HG03095 (cell line): ENCODE results near the gene G6PC1.
"Not testable (repeated sequence)": the region's sequence is repeated elsewhere in the genome, so short reads cannot be mapped to it uniquely, and the experiment has no call there.

Experiments used
- ATAC-seq: cut with Tn5 transposase; IDR thresholded peaks from one replicate; pipeline ENCODE4 v1.9.1; 2021; ENCODE audit warnings: moderate library complexity; ENCODE audit not compliant: unreplicated experiment

Gene G6PC1

DNA sequence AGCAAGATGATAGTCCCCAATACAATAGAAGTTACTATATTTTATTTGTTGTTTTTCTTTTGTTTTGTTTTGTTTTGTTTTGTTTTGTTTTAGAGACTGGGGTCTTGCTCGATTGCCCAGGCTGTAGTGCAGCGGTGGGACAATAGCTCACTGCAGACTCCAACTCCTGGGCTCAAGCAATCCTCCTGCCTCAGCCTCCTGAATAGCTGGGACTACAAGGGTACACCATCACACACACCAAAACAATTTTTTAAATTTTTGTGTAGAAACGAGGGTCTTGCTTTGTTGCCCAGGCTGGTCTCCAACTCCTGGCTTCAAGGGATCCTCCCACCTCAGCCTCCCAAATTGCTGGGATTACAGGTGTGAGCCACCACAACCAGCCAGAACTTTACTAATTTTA, 618 bp upstream of the G6PC1 start:
- ATAC-seq = not testable (repeated sequence)

DNA sequence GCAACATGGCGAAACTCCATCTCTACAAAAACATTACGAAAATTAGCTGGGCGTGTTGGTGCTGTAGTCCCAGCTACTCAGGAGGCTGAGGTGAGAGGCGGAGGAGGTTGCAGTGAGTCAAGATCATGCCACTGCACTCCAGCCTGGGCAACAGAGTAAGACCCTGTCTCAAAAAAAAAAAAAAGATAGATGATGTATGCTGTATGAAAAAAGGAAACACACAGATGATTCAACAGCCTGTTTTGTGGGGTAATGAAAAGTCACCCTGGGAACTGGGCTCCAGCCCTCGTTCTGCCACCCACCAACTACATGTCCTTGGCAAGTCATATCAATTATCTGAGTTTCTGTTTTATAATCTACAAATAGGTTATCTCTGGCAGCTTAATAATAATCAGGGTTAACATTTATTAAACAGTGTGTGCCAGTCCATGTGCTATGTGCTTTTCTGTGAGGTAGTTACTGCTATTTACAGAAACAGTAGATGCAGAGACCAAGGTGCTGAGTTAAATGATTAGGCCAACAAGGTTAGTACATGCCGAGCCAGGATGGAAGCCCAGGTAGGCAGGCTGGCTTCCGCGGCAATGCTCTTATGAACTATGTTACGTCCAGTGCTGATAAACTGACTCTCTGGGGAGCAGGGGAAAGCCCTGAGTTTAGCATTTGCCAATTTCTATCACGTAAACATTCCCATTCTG, 1.1 kb downstream of the G6PC1 start:
- ATAC-seq = no peak

DNA sequence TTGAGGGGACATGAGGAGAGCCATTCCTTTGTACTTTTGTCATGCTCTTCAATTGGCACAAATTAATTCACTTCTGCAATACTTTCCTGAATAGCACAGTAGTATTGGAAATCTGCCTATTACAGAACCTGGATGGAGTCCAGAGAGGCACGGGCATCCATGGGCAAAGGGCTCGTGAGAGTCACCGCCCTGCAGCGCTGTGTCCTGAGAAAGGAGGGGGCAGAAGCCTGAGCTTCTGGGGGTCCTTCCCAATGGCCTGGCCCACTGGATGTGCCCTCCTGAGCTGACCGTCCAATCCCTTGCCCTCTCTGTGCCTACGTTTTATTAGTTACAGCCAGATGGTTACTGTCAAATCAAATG, 3.5 kb downstream of the G6PC1 start:
- ATAC-seq = no peak

DNA sequence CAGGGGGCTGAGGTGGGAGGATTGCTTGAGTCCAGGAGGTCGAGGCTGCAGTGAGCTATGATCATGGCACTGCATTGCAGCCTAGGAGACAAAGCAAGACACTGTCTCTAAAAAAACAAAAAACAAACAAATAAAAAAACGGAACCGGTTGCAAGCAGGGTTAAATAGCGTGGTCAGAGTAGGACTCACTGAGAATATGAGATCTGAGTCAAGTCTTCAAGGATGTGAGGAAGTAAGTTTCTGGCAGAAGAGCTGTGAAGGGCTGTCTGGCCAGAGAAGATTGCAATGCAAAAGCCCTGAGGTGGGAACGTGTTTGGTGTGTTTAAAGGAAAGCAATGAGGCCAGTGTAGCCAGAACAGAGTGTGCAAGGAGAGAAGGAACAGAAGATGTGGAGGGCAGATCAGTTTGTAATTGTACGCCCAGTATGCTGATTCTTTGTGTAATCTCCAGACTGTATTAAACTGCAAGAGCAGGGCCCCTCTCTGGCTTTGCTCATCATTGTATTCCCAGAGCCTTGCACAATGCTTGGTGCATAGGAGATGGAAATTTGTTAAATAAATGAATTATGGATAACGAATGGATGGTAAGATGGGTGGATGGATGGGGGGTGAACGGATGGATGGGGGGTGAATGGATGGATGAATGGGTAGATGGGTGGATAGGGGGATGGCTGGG, 6.3 kb downstream of the G6PC1 start:
- no peak for ATAC-seq

DNA sequence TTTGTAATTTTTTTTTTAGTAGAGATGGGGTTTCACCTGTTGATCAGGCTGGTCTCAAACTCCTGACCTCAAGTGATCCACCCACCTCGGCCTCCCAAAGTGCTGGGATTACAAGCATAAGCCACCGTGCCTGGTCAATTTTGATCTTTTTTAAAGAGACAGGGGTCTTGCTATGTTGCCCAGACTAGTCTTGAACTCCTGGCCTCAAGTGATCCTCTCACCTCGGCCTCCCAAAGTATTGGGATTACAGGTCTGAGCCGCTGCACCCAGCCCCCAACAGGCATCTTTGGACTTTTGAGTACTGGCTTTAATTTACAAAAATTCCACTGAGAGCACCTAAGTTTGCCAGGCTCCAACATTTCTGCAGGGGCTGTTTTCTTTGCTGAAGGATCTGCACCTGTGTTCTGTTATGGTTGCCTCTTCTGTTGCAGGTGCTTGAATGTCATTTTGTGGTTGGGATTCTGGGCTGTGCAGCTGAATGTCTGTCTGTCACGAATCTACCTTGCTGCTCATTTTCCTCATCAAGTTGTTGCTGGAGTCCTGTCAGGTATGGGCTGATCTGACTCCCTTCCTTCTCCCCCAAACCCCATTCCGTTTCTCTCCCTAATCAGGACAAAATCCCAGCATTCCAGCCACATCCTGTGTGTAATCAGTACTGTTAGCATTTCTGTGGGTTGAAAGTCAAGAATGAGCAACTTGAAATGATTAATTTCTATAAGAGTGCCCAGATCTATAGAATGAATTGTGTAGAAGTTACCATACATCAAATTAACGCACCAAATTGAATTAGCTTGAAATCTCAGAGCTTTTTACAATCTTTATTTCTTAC, 8.5 kb downstream of the G6PC1 start:
- no peak for ATAC-seq

DNA sequence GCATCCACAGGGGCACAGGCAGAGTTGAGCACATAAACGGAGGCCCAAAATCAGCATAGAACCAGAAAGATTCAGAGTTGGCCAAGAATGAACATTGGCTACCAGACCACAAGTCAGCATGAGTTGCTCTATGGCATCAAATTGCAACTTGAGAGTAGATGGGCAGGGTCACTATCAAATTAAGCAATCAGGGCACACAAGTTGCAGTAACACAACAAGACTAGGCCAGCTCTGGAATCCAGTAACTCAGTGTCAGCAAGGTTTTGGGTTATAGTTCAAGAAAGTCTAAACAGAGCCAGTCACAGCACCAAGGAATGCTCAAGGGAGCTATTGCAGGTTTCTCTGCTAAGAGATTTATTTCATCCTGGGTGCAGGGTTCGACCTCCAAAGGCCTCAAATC, 12.9 kb downstream of the G6PC1 start:
- ATAC-seq = no peak

DNA sequence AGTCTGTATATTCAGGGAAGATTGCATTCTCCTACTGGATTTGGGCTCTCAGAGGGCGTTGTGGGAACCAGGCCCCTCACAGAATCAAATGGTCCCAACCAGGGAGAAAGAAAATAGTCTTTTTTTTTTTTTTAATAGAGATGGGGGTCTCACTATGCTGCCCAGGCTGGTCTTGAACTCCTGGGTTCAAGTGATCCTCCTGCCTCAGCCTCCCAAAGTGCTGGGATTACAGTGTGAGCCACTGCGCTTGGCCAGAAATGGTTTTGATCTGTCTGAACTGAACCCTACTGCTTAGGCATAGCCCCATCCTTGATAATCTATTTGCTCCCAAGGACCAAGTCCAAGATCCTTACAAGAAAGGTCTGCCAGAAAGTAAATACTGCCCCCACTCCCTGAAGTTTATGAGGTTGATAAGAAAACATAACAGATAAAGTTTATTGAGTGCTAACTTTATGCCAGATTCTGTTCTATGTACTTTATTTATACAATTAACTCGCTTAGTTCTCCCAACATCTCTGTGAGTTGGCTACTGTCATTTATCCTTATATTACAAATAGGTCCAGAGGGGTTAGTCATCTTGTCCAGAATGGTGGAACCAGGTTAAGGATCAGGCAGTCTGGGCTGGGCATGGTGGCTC, 13.5 kb downstream of the G6PC1 start:
- no peak for ATAC-seq

DNA sequence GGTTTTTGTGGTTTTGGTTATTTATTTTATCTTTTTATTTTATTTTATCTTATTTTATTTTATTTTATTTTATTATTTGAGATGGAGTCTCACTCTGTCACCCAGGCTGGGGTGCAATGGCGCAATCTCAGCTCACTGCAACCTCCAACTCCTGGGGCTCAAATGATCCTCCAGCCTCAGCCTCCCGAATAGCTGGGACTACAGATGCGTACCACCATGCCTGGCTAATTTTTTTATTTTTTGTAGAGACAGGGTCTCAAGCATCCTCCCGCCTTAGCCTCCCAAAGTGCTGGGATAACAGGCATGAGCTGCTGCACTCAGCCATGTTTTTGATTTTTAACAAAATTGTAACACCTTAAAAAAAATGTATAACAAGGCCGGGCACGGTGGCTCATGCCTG, 14.7 kb downstream of the G6PC1 start:
- ATAC-seq = not testable (repeated sequence)

DNA sequence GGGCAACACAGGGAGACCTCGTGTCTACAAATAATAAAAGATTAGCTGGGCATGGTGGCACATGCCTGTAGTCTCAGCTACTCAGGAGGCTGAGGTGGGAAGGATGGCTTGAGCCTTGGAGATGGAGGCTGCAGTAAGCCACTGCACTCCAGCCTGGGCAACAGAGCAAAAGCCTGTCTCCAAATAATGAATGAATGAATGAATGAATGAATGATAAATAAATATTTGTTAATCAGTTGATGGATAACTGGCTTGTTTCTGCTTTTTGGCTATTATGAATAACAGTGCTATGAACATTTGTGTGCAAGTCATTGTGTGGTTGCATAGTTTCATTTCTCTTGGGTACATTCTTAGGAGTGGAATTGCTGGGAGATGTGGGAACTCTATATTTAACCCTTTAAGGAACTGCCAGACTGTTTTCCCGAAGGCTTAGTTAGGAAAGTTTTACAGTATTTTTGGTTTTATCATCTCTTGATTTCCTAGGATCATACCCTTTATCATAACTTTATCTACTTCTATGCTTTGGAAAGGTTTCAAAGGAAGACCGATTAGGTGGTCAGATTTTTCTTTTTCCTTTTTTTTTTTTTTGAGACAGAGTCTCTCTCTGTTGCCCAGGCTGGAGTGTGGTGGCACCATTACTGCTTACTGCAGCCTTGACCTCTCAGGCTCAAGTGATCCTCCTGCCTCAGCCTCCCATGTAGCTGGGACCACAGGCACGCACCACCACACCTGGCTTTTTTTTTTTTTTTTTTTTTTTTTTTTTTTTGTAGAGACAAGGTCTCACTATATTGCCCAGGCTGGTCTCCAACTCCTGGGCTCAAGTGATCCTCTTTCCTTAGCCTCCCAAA, 16.0 kb downstream of the G6PC1 start:
- not testable (repeated sequence) for ATAC-seq

DNA sequence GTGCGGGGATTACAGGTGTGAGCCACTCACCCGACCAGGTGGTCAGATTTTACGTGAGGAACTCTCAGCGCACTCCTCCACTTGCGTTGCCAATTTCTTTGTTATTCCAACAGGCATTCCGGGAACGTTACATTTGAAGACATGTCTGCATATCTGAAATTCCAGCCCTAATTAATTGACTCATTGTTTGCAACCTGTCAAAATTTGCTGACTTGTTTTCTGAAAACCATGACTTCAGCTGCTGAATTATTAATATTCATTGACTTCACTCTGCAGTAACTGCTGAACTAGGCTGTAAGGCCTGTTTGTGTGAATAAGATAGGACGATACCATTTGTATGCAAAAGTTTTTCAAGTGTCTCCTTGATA, 16.6 kb downstream of the G6PC1 start:
- no peak for ATAC-seq

DNA sequence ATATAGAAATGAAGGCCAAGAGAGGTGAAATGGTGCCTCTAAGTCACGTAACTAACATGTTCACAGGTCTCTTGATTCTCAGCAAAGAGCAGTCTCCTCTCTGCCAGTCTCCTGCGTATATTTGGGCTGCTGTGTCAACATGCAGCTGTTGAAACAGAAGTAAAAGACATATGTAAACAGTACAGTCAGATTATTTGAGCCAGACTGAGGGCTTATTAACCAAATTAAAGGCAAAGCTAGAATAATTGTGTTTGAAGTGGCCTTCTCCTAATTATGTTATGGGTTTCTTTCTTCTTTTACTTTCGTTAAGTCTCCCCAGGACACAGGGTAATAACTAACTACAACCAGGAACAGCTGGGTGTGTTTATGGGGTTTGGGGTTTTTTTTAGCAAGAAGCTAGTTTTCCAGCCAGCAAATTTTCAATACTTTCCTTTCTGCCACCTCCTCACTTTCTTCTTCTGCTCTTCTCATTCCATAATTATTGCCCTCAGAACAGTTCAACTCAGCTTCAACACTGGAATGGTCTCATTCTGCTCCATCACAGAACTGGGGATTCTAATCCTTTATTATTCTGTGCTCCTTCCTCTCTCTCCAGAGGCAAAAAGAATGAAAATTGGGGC, 18.4 kb downstream of the G6PC1 start:
- ATAC-seq = no peak

DNA sequence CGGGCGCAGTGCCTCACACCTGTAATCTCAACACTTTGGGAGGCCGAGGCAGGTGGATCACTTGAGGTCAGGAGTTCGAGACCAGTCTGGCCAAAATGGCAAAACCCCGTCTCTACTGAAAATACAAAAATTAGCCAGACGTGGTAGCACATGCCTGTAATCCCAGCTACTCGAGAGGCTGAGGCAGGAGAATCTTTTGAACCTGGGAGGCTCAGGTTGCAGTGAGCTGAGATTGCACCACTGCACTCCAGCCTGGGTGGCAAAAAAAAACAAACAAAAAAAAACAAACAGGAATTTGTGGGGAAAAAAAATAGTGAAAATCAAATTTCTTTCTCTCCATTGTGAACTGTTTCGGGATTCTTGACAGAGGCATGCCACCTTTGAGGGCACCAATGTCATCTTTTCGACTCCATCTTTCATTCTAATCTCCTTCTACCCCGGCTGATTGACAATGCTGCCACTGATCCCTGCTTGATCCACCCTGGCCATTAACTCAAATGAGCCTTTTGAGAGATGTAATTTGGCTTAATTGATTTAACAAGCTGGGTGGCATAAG, 19.0 kb downstream of the G6PC1 start:
- not testable (repeated sequence) for ATAC-seq

DNA sequence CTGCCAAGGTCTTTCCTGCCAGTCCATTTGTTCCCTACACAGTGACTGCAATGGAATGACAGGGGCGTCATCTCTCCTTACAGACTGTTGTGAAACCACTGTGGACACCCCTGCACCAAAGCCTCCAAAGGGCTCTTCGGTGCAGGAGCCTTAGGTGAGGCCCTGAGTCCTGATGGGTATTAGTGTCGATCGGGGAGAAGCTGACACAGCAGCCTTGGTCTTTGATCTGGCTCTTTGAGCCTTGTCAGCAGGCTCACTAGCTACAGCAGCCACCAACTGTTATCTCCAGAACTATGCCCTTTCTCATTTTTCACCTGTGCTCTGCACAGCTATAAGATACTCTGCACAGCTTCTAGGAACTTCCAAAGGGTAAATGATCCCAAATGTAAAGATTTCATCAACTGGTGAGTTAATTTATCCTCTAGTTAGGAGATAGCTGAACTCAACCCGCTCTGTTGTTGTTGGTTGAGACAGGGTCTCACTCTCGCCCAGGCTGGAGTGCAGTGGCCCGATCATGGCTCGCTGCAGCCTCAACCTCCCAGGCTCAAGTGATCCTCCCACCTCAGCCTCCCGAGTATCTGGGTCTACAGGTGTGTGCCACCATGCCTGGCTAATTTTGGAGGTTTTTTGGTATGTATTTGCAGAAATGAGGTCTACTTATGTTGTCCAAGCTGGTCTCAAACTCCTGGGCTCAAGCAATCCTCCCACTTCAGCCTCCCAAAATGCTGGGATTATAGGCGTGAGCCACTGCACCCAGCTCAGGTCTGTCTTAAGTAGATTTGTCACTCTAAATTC, 19.7 kb downstream of the G6PC1 start:
- ATAC-seq = no peak

DNA sequence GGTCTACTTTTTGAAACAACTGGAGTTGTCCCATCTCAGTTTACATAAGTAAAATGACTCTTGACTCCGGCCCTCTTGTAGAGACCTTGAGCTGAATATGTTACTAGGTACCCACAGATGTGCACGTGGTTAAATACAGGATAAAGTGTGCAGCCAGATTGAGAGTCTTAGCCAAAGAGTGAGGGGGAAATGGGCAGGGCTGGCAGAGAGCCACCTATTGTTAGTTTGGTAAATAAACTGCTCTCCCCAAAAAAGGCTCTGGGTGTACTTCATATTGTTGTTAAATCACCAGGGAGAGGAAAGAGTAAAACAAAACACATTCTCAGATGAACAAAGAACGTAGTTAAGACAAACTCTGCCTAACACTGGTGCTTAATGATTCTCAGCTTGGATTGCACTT, 20.3 kb downstream of the G6PC1 start:
- no peak for ATAC-seq

DNA sequence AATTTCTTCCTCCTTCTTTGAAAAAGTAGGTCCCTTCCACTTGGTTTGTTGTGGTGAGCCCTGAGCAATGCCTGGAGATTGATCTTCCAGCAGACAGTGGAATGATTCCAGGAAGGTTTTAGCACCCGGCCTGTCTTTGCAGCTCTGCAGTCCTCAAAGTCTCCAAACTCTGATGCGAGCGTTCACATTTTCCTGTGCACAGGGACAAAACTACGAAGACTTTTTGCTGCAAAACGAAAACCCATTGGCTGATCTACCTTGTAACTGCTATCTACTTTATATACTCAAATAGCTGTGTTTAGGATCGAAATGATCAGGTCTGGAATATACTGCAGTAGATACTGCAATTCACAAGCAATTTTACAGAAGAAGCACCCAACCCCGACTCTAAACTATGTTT, 21.7 kb downstream of the G6PC1 start:
- ATAC-seq = no peak

DNA sequence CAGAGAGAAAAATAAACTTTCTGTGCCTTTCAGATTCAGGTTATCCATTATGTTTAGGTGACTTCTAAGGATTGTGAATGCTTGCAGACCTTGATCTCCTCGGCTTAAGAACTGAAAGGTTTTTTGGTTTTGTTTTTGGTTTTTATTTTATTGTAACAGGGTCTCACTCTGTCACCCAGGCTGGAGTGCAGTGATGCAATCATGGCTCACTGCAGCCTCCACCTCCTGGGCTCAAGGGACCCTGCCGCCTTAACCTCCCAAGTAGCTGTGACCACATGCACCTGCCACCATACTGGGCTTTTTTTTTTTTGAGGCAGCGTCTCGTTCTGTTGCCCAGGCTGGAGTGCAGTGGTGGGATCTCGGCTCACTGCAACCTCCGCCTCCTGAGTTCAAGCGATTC, 22.9 kb downstream of the G6PC1 start:
- ATAC-seq = not testable (repeated sequence)

DNA sequence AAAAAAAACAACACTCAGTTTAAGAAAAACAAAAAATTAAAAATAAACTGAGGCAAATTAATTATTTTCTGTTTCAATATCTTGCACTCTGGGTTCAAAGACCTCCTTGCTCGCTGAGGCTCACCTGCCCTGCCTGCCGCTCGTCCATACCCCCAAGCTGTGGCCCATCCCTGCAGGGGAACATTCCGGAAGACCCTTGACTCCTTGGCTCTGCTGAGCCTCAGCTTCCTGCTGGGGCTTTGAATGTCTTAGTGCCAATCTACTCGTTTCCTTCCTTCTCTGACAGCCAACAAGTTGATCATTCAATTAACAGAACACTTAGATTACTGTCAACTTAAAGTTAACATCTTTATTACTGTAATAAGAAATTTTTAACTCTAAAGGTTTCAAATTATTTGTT, 24.3 kb downstream of the G6PC1 start:
- ATAC-seq = no peak

DNA sequence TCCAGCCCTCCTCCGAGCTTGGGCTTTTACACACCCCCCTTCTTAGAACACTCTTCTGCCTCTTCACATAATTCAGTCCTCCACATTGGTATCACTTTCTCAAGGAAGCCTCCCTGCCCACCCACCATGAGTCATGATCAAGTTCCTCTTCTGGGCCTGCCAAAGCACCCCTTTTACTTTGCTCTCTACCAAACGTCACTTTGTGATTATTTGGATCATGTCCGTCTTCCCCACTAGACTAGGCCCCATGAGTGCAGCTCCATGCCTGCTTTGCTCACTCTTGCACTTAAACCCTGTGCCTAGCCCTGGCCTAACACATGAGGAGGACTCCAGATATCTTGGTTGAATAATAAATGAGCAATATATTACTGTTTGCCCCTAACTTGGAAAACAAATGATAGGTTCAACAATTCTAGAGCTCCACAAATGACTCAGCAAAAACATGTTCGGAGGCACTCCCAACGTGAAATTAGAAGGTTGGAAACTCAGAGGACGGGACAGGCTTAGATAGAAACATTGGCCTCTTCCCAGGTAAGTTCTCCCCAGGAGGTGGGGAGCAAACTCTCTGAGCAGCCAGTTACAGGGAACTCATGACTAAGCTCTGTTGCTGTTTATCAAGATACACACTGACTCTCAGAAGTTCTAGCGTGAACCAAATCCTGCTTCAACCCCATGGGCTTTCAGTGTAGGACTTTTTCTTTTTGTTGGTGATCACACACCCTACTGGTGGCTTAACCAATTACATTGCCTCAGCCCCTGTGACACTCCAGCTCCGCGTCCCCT, 28.3 kb downstream of the G6PC1 start:
- ATAC-seq = peak; percentile 76
